SK-N-SH (cell line): ENCODE measurements around the gene PTPMT1.

Experiments used
- EP300 ChIP-seq, 2 experiments: IDR thresholded peaks; 2 replicates each; pipeline versions ENCODE4 v1.4.0 to v1.6.1; 2012; ENCODE audit warnings: borderline replicate concordance in 1 of 2, low read depth in 1 of 2, low read length in 1 of 2
- JUND ChIP-seq: IDR thresholded peaks from 2 replicates; pipeline ENCODE4 v1.4.0; 2012
- TF ChIP-seq, protein P1 (sequence below): fragments of 200-600 bp; sonication (generic); IDR thresholded peaks from 2 replicates; pipeline ENCODE4 v1.6.1; 2017; ENCODE audit warnings: antibody characterized with exemption, mild to moderate bottlenecking, moderate library complexity

DNA sequence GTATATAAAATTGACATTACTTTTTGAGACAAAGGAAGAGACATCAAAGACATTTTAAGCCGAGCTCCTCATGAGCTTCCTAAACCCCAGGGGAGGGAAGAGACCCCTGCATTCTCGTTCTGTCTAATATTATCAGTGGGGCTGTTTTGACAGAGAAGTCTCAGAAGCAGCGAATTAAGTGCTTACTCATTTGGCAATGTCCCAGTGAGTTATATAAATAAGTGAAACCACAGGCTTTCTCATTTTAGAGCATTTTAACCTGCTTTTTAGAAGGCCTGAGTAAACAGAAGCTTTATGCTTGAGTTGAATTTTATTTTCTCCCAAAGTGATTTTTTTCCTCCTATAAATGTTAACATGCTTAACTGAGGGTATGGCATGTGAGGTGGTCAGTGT lies 52.0 kb downstream of the PTPMT1 start:
- TF ChIP-seq, protein P1, sequence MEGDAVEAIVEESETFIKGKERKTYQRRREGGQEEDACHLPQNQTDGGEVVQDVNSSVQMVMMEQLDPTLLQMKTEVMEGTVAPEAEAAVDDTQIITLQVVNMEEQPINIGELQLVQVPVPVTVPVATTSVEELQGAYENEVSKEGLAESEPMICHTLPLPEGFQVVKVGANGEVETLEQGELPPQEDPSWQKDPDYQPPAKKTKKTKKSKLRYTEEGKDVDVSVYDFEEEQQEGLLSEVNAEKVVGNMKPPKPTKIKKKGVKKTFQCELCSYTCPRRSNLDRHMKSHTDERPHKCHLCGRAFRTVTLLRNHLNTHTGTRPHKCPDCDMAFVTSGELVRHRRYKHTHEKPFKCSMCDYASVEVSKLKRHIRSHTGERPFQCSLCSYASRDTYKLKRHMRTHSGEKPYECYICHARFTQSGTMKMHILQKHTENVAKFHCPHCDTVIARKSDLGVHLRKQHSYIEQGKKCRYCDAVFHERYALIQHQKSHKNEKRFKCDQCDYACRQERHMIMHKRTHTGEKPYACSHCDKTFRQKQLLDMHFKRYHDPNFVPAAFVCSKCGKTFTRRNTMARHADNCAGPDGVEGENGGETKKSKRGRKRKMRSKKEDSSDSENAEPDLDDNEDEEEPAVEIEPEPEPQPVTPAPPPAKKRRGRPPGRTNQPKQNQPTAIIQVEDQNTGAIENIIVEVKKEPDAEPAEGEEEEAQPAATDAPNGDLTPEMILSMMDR = no peak
- no peak for TF ChIP-seq JUND
- no peak for TF ChIP-seq EP300 (IDR thresholded peaks at IDR 0.05; ENCODE audit: borderline replicate concordance in 1 of 2, low read depth in 1 of 2, low read length in 1 of 2)
